Astrocyte of the hippocampus (primary cell): Measurements from ENCODE around the gene GOLGA5.
A peak's percentile ranks its signal among the peaks of the same experiment; 100 is the strongest.

Source experiments
- DNase-seq: peaks from one replicate; pipeline ENCODE4 v3.0.0; 2011; ENCODE audit warnings: low read depth, low spot score

The GOLGA5 gene

DNA sequence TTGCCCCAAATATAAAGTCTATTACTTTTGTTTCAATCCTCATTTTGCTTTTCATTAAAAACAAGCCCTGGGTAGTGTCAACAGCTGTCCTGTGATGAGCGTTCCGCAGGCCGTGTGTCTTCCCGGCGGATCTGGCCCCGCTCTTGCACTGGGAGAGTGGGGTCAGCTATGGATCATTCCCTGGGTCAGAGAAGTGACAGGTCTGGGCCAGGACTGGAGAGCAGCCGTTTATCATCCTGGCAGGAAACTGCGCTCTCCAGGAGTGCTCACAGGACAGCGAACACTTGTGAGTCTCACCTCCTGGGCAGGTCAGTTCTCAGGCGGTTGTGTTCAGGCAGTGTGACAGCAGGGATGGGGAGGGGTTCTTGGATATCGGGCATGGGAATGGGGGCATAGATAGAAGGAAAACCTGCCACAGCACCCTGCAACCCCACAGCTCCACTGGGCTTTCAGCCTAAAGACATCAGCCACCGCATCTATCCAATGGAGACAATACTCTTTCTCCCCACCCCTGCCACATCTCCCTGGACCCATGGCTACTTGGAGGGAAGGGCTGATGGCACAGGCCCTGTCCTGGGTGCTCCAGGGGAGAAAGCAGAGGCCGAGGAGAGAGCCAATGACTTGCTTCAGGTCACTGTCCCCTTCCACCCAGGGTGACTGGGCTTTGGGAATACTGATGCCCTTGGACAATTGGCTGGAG lies 81.0 kb downstream of the GOLGA5 start:
- DNase-seq: no peak

DNA sequence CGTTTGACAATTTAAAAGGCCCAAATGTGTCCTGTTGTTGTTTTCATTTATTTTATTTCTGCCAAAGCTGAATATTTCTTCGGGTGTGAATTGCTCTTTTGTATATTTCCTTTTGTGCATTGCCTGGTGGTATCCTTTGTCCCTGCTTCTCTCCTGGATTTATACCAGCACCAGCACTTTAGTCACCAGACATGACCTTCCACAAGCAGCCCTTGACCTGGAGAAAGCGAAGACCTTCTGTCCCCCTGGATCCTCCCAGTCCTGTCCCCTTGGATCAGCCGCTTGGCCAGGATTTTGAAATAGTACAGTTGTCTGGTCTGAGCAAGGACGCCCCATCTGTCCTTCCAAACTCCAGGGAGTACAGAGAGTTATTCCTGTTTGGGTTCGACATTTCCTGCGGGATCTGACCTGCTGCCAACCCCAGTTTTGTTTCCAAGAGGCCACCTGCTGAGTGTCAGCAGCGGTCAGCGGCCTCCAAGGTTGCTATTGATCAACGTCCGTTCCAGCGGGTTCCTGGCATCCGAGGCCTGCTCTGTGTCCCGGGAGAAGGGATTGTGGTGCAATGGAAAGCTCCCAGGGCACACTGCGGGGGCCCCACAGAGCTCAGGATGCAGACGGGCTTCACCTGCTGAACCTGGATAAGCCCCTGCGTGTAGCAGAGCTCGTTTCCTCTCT lies 83.8 kb downstream of the GOLGA5 start:
- DNase-seq: peak; percentile 41

DNA sequence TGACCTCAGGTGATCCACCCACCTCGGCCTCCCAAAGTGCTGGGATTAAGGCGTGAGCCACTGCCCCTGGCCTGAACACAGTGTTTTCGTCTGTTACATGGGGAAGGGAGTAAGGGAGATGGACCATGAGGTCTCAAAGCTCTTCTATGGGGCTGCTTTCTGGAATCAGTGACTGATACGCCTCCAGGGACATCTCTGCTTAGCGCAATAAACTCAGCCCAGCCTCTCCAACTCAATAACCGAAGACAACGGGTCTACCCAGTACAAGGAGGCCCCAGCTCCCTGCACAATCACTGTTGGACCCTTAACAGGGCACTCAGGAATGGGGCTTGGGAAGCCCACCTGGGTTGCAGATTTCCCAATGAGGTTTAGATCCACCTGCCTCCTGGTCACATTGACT lies 86.2 kb downstream of the GOLGA5 start:
- DNase-seq: no peak

DNA sequence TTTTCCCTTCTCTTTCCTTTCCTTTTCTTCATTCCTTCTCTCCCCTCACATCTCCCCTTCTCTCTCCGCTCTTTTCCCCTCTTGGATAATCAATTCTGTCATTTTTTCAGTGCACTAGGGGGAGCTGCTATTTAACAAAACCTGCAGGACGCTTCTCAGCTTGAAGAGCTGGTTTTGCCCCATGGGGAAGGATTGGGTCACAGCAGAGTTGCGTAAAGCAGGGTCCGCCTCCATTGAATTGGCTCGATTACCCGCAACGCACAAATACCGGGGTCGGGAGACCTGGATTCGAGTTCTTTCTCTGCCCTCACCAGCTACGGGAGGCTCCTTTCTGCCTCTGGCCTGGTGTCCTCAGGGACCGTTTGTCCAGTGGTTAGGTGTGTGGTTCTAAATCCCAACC lies 86.7 kb downstream of the GOLGA5 start:
- peak; percentile 10 for DNase-seq

DNA sequence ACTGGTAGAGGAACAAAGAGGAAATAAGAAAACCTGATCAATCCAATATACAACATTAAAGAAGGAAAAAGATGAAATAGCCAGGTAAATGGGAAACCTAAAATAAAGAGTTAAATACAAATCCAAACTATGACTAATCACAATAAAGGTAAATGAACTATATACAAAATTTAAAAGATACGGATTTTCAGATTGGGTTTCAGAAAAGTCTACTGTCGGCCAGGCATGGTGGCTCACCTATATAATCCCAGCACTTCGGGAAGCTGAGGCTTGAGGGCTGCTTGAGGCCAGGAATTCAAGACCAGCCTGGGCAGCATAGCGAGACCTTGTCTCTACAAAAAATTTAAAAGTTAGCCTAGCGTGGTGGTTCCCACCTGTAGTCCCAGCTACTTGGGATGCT lies 89.0 kb downstream of the GOLGA5 start:
- DNase-seq: no peak

DNA sequence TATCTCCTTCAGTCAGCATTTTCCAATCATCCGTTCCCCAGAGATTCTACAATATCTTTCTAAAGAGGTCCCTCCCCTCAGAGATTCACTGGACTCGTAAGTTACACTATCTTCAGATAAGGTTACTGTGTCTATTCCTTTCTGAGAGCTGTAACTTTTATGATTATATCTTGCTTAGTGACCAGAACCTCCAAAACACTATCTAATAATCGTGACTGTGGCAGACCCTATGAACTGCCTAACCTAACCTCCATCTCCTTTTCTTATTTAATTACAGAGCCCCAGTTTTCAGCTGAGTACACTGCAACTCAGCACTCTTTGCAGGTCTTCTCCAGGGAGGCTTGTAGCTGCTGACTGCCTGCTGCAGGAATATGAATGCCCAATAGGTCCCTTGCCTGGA lies 90.3 kb downstream of the GOLGA5 start:
- DNase-seq: no peak

DNA sequence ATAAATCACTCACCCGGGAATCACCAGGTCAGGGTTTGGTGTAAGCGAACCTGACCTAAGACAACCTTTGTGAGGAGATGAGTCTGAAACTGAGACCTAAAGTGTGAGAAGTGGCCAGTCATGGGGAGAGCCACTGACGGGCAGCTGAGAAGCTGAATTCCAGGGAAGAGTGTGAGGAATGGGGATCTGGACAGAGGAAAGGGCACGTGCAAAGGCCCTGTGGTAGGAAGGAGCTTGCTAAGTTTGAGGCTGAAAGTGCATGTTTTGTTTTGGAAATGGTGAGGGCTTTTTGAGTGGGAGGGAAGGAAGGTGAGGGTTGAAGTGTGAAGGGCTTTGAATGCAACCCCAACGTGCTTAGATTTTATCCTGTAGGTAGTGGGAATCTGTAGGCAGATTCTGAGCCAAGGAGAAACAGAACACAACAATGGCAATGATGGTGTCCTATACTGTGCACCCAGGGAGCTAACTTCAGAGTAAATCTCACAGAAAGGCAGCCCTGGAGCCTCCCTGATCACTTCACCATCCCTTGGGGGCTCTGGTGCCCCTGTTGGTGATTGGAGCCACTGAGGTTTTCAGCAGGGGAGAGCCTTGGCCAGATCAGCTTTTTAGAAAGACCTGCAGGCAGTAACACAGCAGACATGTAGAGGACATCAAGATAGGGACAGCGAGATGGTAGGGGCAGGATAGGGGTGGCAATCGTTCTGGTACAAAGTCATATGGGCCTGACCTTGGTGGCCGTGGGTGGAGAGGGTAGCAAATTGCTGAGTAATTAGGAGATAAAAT lies 91.4 kb downstream of the GOLGA5 start:
- DNase-seq: no peak

DNA sequence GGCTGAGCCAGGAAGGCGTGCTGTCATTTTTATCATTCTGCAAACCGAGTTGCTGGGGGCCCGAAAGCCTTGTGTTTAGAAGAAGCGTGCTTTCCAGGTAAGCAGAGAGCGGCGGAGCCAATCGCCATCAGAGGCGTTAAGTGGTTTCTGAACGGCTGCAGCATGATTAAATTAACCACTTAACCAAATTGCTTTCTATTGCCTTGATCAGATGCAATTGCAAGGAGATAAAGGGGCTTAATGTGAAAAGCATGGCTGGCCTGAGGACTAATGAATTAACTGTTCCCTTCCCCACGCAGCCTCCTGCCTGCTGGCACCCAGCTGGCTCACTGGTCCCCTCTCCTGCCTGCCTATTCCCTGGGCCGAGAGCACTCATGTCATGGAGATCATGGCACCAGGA lies 92.2 kb downstream of the GOLGA5 start:
- DNase-seq: no peak

DNA sequence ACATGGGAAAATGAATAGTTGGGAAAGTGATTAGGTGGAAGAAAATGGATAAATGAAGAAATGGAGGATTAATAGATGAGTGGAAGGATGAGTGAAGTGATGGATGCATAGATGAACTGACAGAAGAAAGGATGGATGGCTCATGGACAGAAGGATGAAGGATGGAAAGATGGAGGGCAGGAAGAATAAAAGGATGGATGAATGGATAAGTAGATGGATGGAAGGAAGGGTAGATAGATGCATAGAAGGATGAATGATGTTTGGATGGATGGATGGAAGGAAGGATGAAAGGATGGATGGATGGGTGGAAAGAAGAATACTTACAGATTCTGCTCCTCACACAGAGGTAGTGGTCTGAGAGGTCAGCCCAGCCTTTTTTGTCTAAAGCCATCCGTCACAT lies 93.1 kb downstream of the GOLGA5 start:
- DNase-seq: no peak

DNA sequence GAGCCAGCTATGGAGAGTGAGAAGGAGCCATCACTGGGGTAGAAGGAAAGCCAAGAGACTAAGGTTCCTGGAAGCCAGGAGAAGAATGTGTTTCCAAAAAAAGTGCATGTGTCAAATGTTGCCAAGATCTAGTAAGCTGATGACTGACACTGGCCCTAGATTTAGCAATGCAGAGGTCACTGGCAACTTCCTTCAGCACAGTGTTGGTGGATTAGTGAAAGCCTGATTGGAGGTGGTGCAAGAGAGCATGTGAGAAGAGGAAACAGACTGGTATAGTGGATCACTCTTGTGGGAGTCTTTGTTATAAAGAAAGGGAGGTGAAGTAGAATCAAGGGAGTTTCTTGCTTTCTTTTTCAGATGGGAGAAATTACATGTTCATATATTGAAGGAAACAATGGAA lies 94.8 kb downstream of the GOLGA5 start:
- no peak for DNase-seq
